Heart left ventricle (tissue), 13 donors: ENCODE results near the gene DNM2.

ENCODE experiments used
- POLR2A ChIP-seq, 2 donors: fragments of 450-650 bp; IDR thresholded peaks; one replicate each; pipeline ENCODE4 v1.6.1; 2017; ENCODE audit warnings: antibody characterized with exemption in 2 of 2, mild to moderate bottlenecking in 2 of 2, moderate library complexity in 2 of 2
- TF ChIP-seq, protein P1 (sequence below), 12 donors: fragments of 200-600 bp; sonication (generic) in 4 of 12; IDR thresholded peaks; one replicate each; pipeline versions ENCODE4 v1.5.0 to v1.8.0; 2018 to 2022; ENCODE audit warnings: antibody characterized with exemption in 12 of 12, mild to moderate bottlenecking in 5 of 12
- donor health status: ischemic (EF 13 %, LVEDD 7.1; RV severe dilation, severe dysfunction).
- donor health status: DM: no; HTN: yes; CAD: no.
- donor health status: DM: no; HTN: no; CAD: no.
- donor health status: ischemic (EF 25% LVEDD 6.9; RV normal size, moderate dysfunction).
- donor health status: ischemic (EF 25% LVEDD 5.7; RV mildly dilated, moderate dysfunction).
- donor health status: ischemic (EF 35%, LVEDD 5.7; RV mildly dilated, moderate dysfunction).
- donor health status: nonischemic (EF 11% LVEDD 7.7; RV severe dilation, severe dysfunction).
- donor health status: DM: yes; HTN: yes; CAD: no.
- donor health status: PGD.
- donor health status: ischemic (EF 29% LVEDD 5.4; RV normal size, mild dysfunction).
- donor health status: nonischemic (EF 23%, LVEDD 6.1; RV moderate dilation, normal function).

DNA sequence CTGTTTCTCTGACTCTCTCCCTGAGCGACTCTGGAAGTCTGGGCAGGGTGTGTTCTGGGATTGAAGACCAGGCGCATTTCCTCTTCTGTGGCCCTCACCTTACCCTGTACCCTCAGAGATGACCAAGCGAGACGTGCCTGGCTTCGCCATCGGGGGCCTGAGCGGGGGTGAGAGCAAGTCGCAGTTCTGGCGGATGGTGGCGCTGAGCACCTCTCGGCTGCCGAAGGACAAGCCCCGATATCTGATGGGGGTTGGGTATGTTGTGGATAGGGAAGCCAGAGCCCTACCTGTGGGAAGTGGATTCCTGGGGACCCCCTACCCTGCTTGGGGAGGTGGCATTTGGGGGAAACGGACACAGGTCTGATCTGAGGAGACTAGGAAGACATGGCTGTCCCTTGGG, 5.8 kb upstream of the DNM2 start:
- TF ChIP-seq, protein P1, sequence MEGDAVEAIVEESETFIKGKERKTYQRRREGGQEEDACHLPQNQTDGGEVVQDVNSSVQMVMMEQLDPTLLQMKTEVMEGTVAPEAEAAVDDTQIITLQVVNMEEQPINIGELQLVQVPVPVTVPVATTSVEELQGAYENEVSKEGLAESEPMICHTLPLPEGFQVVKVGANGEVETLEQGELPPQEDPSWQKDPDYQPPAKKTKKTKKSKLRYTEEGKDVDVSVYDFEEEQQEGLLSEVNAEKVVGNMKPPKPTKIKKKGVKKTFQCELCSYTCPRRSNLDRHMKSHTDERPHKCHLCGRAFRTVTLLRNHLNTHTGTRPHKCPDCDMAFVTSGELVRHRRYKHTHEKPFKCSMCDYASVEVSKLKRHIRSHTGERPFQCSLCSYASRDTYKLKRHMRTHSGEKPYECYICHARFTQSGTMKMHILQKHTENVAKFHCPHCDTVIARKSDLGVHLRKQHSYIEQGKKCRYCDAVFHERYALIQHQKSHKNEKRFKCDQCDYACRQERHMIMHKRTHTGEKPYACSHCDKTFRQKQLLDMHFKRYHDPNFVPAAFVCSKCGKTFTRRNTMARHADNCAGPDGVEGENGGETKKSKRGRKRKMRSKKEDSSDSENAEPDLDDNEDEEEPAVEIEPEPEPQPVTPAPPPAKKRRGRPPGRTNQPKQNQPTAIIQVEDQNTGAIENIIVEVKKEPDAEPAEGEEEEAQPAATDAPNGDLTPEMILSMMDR (IDR thresholded peaks at IDR 0.05): no peak
- TF ChIP-seq POLR2A (IDR thresholded peaks at IDR 0.05): no peak
